Measurements from ENCODE around the gene KRTAP1-4. TPM values are rescaled to one million over a fixed set of nuclear protein-coding genes. Genes with fewer than 3 reads are reported as not detected.

KRTAP1-4 gene
- total and polyA plus RNA-seq, 8 donors = not detected

GRCh38 chr17:40993084-40993483 is 36.9 kb downstream of the KRTAP1-4 start:
- H3K4me3 ChIP-seq = no peak overlapping the region
- H3K4me1 ChIP-seq = no peaks in the 10 kb centered on the region
- 89 to 97% (median 94%) methylated on average over 2 of the region's 2 CpGs for WGBS, 5 donors

GRCh38 chr17:40992666-40993065 is 37.3 kb downstream of the KRTAP1-4 start:
- peaks cover 0 to 31% (median 0%) of the 10 kb centered on the region in 3 donors for H3K27me3 ChIP-seq
- no peaks in the 10 kb centered on the region for H3K9me3 ChIP-seq
- H3K4me3 ChIP-seq = no peak overlapping the region
- no peak overlapping the region for H3K27ac ChIP-seq
- no peaks in the 10 kb centered on the region for H3K4me1 ChIP-seq
- H3K36me3 ChIP-seq = no peaks in the 10 kb centered on the region
- no peak for TF ChIP-seq POLR2A (IDR thresholded peaks at IDR 0.05)
- no peak for TF ChIP-seq EP300 (IDR thresholded peaks at IDR 0.05)
- no peak for TF ChIP-seq POLR2AphosphoS5 (IDR thresholded peaks at IDR 0.05)
- WGBS, 5 donors = 79 to 91% (median 87%) methylated on average over 3 of the region's 3 CpGs
- intact Hi-C loops (cut with DNase I; ENCODE audit: low total_unique reads) = no loop called here
- no peak for DNase-seq

More at GRCh38 chr17:40993084-40993483, 36.9 kb downstream of the KRTAP1-4 start:
- H3K9me3 ChIP-seq = no peaks in the 10 kb centered on the region
- no peak overlapping the region for H3K27ac ChIP-seq
- no peaks in the 10 kb centered on the region for H3K36me3 ChIP-seq
- DNase-seq = no peak
- intact Hi-C loops (cut with DNase I; ENCODE audit: low total_unique reads) = no loop called here
- H3K27me3 ChIP-seq = peaks cover 0 to 32% (median 0%) of the 10 kb centered on the region in 3 donors
- no peak for TF ChIP-seq CTCF (IDR thresholded peaks at IDR 0.05)
- no peak for TF ChIP-seq POLR2A (IDR thresholded peaks at IDR 0.05)
- TF ChIP-seq POLR2AphosphoS5 (IDR thresholded peaks at IDR 0.05) = no peak
- TF ChIP-seq EP300 (IDR thresholded peaks at IDR 0.05) = no peak

DNA sequence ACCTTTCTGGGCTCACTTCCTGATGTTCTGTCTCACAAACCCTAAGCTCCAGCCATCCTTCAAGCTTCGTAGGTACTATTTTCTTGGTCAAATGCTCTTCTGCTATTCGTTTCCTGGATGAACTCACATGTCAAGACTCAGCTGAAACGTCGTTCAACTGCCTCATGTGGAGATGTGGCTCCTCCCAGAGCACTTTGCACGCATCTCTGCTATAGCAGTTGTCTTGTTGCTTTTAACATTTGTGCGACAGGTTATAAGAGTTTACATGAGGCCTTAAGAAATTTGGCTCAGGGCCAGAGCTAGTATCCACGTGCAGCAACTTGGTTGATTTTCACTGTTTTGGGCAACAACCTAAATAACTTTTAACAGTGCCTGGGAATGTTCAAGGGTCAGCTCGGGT is 43.1 kb downstream of the KRTAP1-4 start:
- no peaks in the 10 kb centered on the region for H3K4me1 ChIP-seq
- no peaks in the 10 kb centered on the region for H3K36me3 ChIP-seq
- no peak overlapping the region for H3K27ac ChIP-seq
- no peak for TF ChIP-seq EP300 (IDR thresholded peaks at IDR 0.05)
- no peak for TF ChIP-seq POLR2A (IDR thresholded peaks at IDR 0.05)
- TF ChIP-seq CTCF (IDR thresholded peaks at IDR 0.05) = no peak
- no peak for TF ChIP-seq POLR2AphosphoS5 (IDR thresholded peaks at IDR 0.05)
- no peak overlapping the region for H3K4me3 ChIP-seq
- 49 to 62% (median 51%) methylated on average over 8 of the region's 8 CpGs for WGBS, 5 donors
- H3K27me3 ChIP-seq = peaks cover 0 to 29% (median 0%) of the 10 kb centered on the region in 3 donors
- intact Hi-C loops (cut with DNase I; ENCODE audit: low total_unique reads) = no loop called here
- peak in 1 of 2 donors; percentile 6 for DNase-seq
- no peaks in the 10 kb centered on the region for H3K9me3 ChIP-seq

- no peak for DNase-seq
- no peak within 1 kb of the TSS for H3K4me3 ChIP-seq
- no peaks in the 10 kb centered on the region for H3K4me1 ChIP-seq
- H3K36me3 ChIP-seq = no peaks in the 10 kb centered on the region
- no peak within 1 kb of the TSS for H3K27ac ChIP-seq
- no peaks in the 10 kb centered on the region for H3K9me3 ChIP-seq
- peaks cover 0 to 34% (median 0%) of the 10 kb centered on the region in 3 donors for H3K27me3 ChIP-seq
- 40 to 48% (median 44%) methylated on average over 3 of the region's 3 CpGs for WGBS, 5 donors
- intact Hi-C loops (cut with DNase I; ENCODE audit: low total_unique reads) = no loop called here
- no peak for TF ChIP-seq POLR2A (IDR thresholded peaks at IDR 0.05)
- no peak for TF ChIP-seq POLR2AphosphoS5 (IDR thresholded peaks at IDR 0.05)
- no peak for TF ChIP-seq EP300 (IDR thresholded peaks at IDR 0.05)
- TF ChIP-seq CTCF (IDR thresholded peaks at IDR 0.05) = no peak
Measured at GRCh38 chr17:40984226-40984625, 45.8 kb downstream of the KRTAP1-4 start, which contains the start of gene KRT40. Gene KRT40, minus strand, starts transcription at chr17:40984326. Its CDS starts 53 bp downstream, at chr17:40984273.

- no peaks in the 10 kb centered on the region for H3K36me3 ChIP-seq
- no peaks in the 10 kb centered on the region for H3K9me3 ChIP-seq
- no peak overlapping the region for H3K4me3 ChIP-seq
- H3K4me1 ChIP-seq = no peaks in the 10 kb centered on the region
- no peak overlapping the region for H3K27ac ChIP-seq
- intact Hi-C loops (cut with DNase I; ENCODE audit: low total_unique reads) = no loop called here
- 52 to 64% (median 61%) methylated on average over 5 of the region's 5 CpGs for WGBS, 5 donors
- DNase-seq = no peak
- no peak for TF ChIP-seq EP300 (IDR thresholded peaks at IDR 0.05)
- TF ChIP-seq POLR2AphosphoS5 (IDR thresholded peaks at IDR 0.05) = no peak
- TF ChIP-seq CTCF (IDR thresholded peaks at IDR 0.05) = no peak
- no peak for TF ChIP-seq POLR2A (IDR thresholded peaks at IDR 0.05)
- H3K27me3 ChIP-seq = peaks cover 0 to 34% (median 0%) of the 10 kb centered on the region in 3 donors
Measured at GRCh38 chr17:40981115-40981514, 48.9 kb downstream of the KRTAP1-4 start.

All from stomach (tissue), 9 donors.